Gastroesophageal sphincter (tissue), 4 donors: ENCODE results near the gene RIMBP2. TPM values are rescaled to one million over a fixed set of nuclear protein-coding genes. Genes with fewer than 3 reads are reported as not detected.

Experiments used
- ATAC-seq: fragments of 150-250 bp; one replicate; pipeline ENCODE4 v1.9.1; 2016; ENCODE audit warnings: mild to moderate bottlenecking, moderate library complexity
- H3K27ac ChIP-seq, 4 donors: fragments of 200-600 bp; sonication (generic) in 3 of 4; 1 replicate in 3 of 4; 2 replicates in 1 of 4; pipeline ENCODE4 v1.5.1; 2016 to 2019
- H3K27me3 ChIP-seq: fragments of 200-600 bp; sonication (generic); one replicate; pipeline ENCODE4 v1.5.1; 2019
- H3K36me3 ChIP-seq, 2 donors: fragments of 200-600 bp; sonication (generic); one replicate each; pipeline ENCODE4 v1.5.1; 2019; ENCODE audit warnings: control low read depth in 1 of 2
- H3K4me1 ChIP-seq, 3 donors: fragments of 200-600 bp; sonication (generic); 1 replicate in 2 of 3; 2 replicates in 1 of 3; pipeline ENCODE4 v1.5.1; 2016 to 2019; ENCODE audit warnings: control low read depth in 2 of 3
- H3K4me3 ChIP-seq, 2 donors: fragments of 200-600 bp; sonication (generic); one replicate each; pipeline ENCODE4 v1.5.1; 2019; ENCODE audit warnings: mild to moderate bottlenecking in 1 of 2, moderate library complexity in 1 of 2
- H3K9me3 ChIP-seq, 3 donors: fragments of 200-600 bp; sonication (generic); one replicate each; pipeline ENCODE4 v1.5.1; 2017 to 2019; ENCODE audit warnings: control low read depth in 2 of 3
- CTCF ChIP-seq, 4 experiments: fragments of 200-600 bp in 2 of 4; fragments of 450-650 bp in 2 of 4; sonication (generic) in 1 of 4; IDR thresholded peaks; one replicate each; pipeline ENCODE4 v1.5.1; 2017 to 2019; ENCODE audit warnings: antibody characterized with exemption in 4 of 4, mild to moderate bottlenecking in 2 of 4, moderate library complexity in 2 of 4
- EP300 ChIP-seq: sonication (generic); formaldehyde crosslinking; IDR thresholded peaks from one replicate; pipeline ENCODE4 v1.6.1; 2017; ENCODE audit warnings: antibody characterized with exemption, mild to moderate bottlenecking
- POLR2A ChIP-seq, 2 donors: fragments of 450-650 bp; IDR thresholded peaks; one replicate each; pipeline ENCODE4 v1.6.1; 2017; ENCODE audit warnings: antibody characterized with exemption in 2 of 2, mild to moderate bottlenecking in 2 of 2, moderate library complexity in 1 of 2
- POLR2AphosphoS5 ChIP-seq: sonication (generic); formaldehyde crosslinking; IDR thresholded peaks from one replicate; pipeline ENCODE4 v1.6.1; 2017; ENCODE audit warnings: antibody characterized with exemption
- WGBS, 2 donors: methylation state at CpG; one replicate each; pipeline ENCODE4 v1.1.5; 2018; ENCODE audit warnings: low coverage in 1 of 2; 5-methylcytosine and 5-hydroxymethylcytosine counted together
- total RNA-seq, 4 donors: library from RNA; depleted of rRNA; stranded (reverse); fragments of >200 nt; gene quantifications; one replicate each; pipeline ENCODE4 v1.1.0, GENCODE V29; 2016

Gene RIMBP2
- total RNA-seq, 4 donors from 2014 or later: 0.42 to 1.1 (median 0.60) TPM

- WGBS, 2 donors: 17% methylated on average over 6 of the region's 11 CpGs; no CpG with 5 or more reads in 1 of the 2 donors
- H3K36me3 ChIP-seq: no peaks in the 10 kb centered on the region
- peak overlapping the region in 1 of 2 donors; percentile 46 for H3K4me3 ChIP-seq
- peaks cover 70% of the 10 kb centered on the region for H3K27me3 ChIP-seq
- no peak for ATAC-seq
- TF ChIP-seq POLR2A (IDR thresholded peaks at IDR 0.05) (no peak), POLR2AphosphoS5 (no peak), CTCF (IDR thresholded peaks at IDR 0.05) (no peak), EP300 (no peak)
- H3K4me1 ChIP-seq: peaks cover 0 to 38% (median 16%) of the 10 kb centered on the region in 3 donors
- H3K27ac ChIP-seq: no peak overlapping the region
- H3K9me3 ChIP-seq: peaks cover 0 to 10% (median 0%) of the 10 kb centered on the region in 3 donors
These were observed 869 bp upstream of the RIMBP2 start for GRCh38 chr12:130716969-130717366.

- Histone ChIP-seq H3K4me1 (peaks cover 0 to 38% (median 16%) of the 10 kb centered on the region in 3 donors), H3K9me3 (peaks cover 0 to 6% (median 0%) of the 10 kb centered on the region in 3 donors), H3K36me3 (no peaks in the 10 kb centered on the region), H3K27ac (no peak overlapping the region), H3K27me3 (peaks cover 70% of the 10 kb centered on the region), H3K4me3 (peak overlapping the region; percentile 6 to 46)
- 0% methylated on average over 1 of the region's 42 CpGs; no CpG with 5 or more reads in 1 of the 2 donors for WGBS, 2 donors
- peak; percentile 6 for ATAC-seq
- TF ChIP-seq POLR2A (IDR thresholded peaks at IDR 0.05) (no peak), POLR2AphosphoS5 (no peak), EP300 (no peak), CTCF (IDR thresholded peaks at IDR 0.05) (no peak)
These were observed 725 bp downstream of the RIMBP2 start for GRCh38 chr12:130715150-130715997.

- Histone ChIP-seq H3K36me3 (no peaks in the 10 kb centered on the region), H3K4me1 (peaks cover 0 to 38% (median 16%) of the 10 kb centered on the region in 3 donors), H3K9me3 (peaks cover 0 to 6% (median 0%) of the 10 kb centered on the region in 3 donors), H3K27me3 (peaks cover 70% of the 10 kb centered on the region), H3K4me3 (peak overlapping the region in 1 of 2 donors; percentile 46), H3K27ac (peak overlapping the region in 1 of 4 donors; percentile 18)
- TF ChIP-seq EP300 (no peak), CTCF (IDR thresholded peaks at IDR 0.05) (no peak), POLR2AphosphoS5 (no peak), POLR2A (IDR thresholded peaks at IDR 0.05) (no peak)
- ATAC-seq: peak; percentile 21
- 3% methylated on average over 5 of the region's 20 CpGs; no CpG with 5 or more reads in 1 of the 2 donors for WGBS, 2 donors
These were observed 1.4 kb downstream of the RIMBP2 start for GRCh38 chr12:130714591-130715149.

- WGBS, 2 donors: 0% methylated on average over 3 to 4 of the region's 20 CpGs
- no peak for TF ChIP-seq EP300
- no peak for TF ChIP-seq POLR2AphosphoS5
- TF ChIP-seq CTCF (IDR thresholded peaks at IDR 0.05): no peak
- TF ChIP-seq POLR2A (IDR thresholded peaks at IDR 0.05): no peak
- H3K27me3 ChIP-seq: peaks cover 71% of the 10 kb centered on the region
- H3K4me3 ChIP-seq: peak overlapping the region in 1 of 2 donors; percentile 46
- H3K27ac ChIP-seq: peak overlapping the region in 1 of 4 donors; percentile 18
- H3K4me1 ChIP-seq: peaks cover 0 to 38% (median 16%) of the 10 kb centered on the region in 3 donors
- H3K9me3 ChIP-seq: peaks cover 0 to 6% (median 0%) of the 10 kb centered on the region in 3 donors
- ATAC-seq: peak; percentile 13
- no peaks in the 10 kb centered on the region for H3K36me3 ChIP-seq
These were observed 2.0 kb downstream of the RIMBP2 start for GRCh38 chr12:130714091-130714590.
